ENCODE results near the gene IQSEC3.

- no peak for TF ChIP-seq EZH2 (IDR thresholded peaks at IDR 0.05; ENCODE audit: borderline replicate concordance)
- TF ChIP-seq, protein P1, sequence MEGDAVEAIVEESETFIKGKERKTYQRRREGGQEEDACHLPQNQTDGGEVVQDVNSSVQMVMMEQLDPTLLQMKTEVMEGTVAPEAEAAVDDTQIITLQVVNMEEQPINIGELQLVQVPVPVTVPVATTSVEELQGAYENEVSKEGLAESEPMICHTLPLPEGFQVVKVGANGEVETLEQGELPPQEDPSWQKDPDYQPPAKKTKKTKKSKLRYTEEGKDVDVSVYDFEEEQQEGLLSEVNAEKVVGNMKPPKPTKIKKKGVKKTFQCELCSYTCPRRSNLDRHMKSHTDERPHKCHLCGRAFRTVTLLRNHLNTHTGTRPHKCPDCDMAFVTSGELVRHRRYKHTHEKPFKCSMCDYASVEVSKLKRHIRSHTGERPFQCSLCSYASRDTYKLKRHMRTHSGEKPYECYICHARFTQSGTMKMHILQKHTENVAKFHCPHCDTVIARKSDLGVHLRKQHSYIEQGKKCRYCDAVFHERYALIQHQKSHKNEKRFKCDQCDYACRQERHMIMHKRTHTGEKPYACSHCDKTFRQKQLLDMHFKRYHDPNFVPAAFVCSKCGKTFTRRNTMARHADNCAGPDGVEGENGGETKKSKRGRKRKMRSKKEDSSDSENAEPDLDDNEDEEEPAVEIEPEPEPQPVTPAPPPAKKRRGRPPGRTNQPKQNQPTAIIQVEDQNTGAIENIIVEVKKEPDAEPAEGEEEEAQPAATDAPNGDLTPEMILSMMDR (IDR thresholded peaks at IDR 0.05; ENCODE audit: poor library complexity): no peak
These were observed 160.8 kb downstream of the IQSEC3 start for GRCh38 chr12:227286-227915.
